Heart left ventricle (tissue), 13 donors: ENCODE measurements around the gene RGL3.

Experiments
- POLR2A ChIP-seq, 2 donors: fragments of 450-650 bp; IDR thresholded peaks; one replicate each; pipeline ENCODE4 v1.6.1; 2017; ENCODE audit warnings: antibody characterized with exemption in 2 of 2, mild to moderate bottlenecking in 2 of 2, moderate library complexity in 2 of 2
- TF ChIP-seq, protein P1 (sequence below), 12 donors: fragments of 200-600 bp; sonication (generic) in 4 of 12; IDR thresholded peaks; one replicate each; pipeline versions ENCODE4 v1.5.0 to v1.8.0; 2018 to 2022; ENCODE audit warnings: antibody characterized with exemption in 12 of 12, mild to moderate bottlenecking in 5 of 12
- donor health status: ischemic (EF 13 %, LVEDD 7.1; RV severe dilation, severe dysfunction).
- donor health status: DM: no; HTN: yes; CAD: no.
- donor health status: DM: no; HTN: no; CAD: no.
- donor health status: ischemic (EF 25% LVEDD 6.9; RV normal size, moderate dysfunction).
- donor health status: ischemic (EF 25% LVEDD 5.7; RV mildly dilated, moderate dysfunction).
- donor health status: ischemic (EF 35%, LVEDD 5.7; RV mildly dilated, moderate dysfunction).
- donor health status: nonischemic (EF 11% LVEDD 7.7; RV severe dilation, severe dysfunction).
- donor health status: DM: yes; HTN: yes; CAD: no.
- donor health status: PGD.
- donor health status: ischemic (EF 29% LVEDD 5.4; RV normal size, mild dysfunction).
- donor health status: nonischemic (EF 23%, LVEDD 6.1; RV moderate dilation, normal function).

DNA sequence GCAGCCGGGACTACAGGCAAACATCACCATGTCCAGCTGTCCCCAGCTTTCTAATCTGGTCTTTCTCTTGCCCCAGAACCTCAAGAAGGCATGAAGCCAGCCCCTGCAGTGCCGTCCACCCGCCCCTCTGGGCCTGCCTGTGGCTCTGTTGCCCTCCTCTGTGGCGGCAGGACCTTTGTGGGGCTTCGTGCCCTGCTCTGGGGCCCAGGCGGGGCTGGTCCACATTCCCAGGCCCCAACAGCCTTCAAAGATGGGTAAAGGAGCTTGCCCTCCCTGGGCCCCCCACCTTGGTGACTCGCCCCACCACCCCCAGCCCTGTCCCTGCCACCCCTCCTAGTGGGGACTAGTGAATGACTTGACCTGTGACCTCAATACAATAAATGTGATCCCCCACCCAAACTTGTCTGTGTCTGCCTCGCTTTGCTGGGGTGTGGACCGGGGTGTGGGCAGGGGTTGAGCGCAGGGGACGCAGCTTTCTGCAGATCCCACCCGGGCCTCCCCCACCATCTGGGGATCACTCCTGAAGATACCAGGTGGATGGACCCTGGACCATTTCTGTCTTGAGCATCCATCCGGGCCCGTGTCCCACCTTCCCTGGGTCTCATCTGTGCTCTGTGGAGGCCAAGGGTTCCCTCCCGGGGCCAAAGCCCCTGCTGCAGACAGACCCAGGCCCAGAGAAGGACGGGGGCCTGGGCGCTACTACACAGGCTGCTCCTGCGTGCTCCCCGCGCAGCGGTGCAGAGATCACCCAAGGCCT, 31.6 kb upstream of the RGL3 start:
- TF ChIP-seq, protein P1, sequence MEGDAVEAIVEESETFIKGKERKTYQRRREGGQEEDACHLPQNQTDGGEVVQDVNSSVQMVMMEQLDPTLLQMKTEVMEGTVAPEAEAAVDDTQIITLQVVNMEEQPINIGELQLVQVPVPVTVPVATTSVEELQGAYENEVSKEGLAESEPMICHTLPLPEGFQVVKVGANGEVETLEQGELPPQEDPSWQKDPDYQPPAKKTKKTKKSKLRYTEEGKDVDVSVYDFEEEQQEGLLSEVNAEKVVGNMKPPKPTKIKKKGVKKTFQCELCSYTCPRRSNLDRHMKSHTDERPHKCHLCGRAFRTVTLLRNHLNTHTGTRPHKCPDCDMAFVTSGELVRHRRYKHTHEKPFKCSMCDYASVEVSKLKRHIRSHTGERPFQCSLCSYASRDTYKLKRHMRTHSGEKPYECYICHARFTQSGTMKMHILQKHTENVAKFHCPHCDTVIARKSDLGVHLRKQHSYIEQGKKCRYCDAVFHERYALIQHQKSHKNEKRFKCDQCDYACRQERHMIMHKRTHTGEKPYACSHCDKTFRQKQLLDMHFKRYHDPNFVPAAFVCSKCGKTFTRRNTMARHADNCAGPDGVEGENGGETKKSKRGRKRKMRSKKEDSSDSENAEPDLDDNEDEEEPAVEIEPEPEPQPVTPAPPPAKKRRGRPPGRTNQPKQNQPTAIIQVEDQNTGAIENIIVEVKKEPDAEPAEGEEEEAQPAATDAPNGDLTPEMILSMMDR (IDR thresholded peaks at IDR 0.05) = no peak
- TF ChIP-seq POLR2A (IDR thresholded peaks at IDR 0.05) = no peak
